ENCODE results near the gene ZNF70. TPM values are rescaled to one million over a fixed set of nuclear protein-coding genes. Genes with fewer than 3 reads are reported as not detected.

Gene ZNF70
- total and polyA plus RNA-seq, 8 donors, result 0.77 to 4.3 (median 2.4) TPM

DNA sequence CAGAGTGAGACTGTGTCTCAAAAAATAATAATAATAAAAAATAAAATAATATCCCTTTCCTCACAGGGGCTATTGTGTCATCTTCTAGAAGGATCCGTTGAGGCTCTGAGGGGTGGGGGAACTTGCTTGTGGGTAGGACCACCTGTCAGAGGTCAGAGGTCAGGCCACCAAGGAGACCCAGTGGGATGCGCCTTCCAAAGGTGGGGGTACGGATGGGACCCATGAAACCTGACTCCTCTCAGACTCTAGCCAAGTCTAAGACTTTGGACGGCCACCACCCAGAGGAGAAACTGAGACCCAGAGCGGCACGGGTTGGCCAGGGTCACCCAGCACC is 21.4 kb upstream of the ZNF70 start:
- FAIRE-seq (no peak), ATAC-seq (no peak), DNase-seq (no peak)
- Histone ChIP-seq H3K27me3 (no peaks in the 10 kb centered on the region), H3K4me1 (no peaks in the 10 kb centered on the region), H3K9me3 (no peaks in the 10 kb centered on the region), H3K36me3 (no peaks in the 10 kb centered on the region), H3K27ac (peak overlapping the region in 1 of 4 donors; percentile 27), H3K4me3 (peak overlapping the region; percentile 15 to 50 (median 30))
- 13 to 15% methylated on average over 6 of the region's 6 CpGs for WGBS, 2 donors
- TF ChIP-seq, protein P1, sequence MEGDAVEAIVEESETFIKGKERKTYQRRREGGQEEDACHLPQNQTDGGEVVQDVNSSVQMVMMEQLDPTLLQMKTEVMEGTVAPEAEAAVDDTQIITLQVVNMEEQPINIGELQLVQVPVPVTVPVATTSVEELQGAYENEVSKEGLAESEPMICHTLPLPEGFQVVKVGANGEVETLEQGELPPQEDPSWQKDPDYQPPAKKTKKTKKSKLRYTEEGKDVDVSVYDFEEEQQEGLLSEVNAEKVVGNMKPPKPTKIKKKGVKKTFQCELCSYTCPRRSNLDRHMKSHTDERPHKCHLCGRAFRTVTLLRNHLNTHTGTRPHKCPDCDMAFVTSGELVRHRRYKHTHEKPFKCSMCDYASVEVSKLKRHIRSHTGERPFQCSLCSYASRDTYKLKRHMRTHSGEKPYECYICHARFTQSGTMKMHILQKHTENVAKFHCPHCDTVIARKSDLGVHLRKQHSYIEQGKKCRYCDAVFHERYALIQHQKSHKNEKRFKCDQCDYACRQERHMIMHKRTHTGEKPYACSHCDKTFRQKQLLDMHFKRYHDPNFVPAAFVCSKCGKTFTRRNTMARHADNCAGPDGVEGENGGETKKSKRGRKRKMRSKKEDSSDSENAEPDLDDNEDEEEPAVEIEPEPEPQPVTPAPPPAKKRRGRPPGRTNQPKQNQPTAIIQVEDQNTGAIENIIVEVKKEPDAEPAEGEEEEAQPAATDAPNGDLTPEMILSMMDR (IDR thresholded peaks at IDR 0.05), result no peak
- intact Hi-C loops (cut with DNase I), result no loop called here

DNA sequence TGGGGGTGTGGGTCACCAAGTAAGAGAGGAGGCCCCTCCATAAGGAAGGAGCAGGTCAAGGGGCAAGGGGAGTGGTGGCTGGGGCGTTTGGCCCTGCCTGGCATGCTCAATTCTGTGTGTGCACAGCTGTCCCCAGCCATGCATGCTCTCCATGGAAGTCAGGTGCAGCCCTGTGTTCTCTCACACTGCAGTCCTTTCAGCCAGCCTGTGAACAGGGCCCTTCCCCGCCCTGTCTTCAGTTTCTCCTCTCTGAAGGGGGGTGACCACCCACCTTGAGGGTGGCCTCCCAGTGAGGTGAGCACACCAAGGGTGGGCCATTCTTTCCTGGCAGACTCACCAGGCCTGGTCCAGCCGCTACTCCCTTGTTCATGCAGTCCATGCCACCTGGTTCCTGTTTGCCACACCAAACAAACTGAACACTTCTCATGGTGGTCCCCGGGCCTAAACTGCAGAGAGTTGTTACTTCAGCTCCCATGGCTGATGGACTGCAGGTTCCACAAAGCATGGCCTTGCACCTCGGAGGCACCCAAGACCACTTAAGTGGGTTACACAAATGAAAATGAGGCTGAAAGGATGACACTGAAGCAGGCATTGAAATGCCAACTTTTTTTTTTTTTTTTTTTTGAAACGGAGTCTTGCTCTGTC is 18.5 kb upstream of the ZNF70 start:
- no peaks in the 10 kb centered on the region for H3K9me3 ChIP-seq
- DNase-seq, result peak in 1 of 6 donors; percentile 39
- ATAC-seq, result no peak
- no peaks in the 10 kb centered on the region for H3K27me3 ChIP-seq
- TF ChIP-seq, protein P1 (IDR thresholded peaks at IDR 0.05), result no peak
- H3K4me3 ChIP-seq, result no peak overlapping the region
- H3K27ac ChIP-seq, result no peak overlapping the region
- peaks cover 0 to 9% (median 0%) of the 10 kb centered on the region in 3 donors for H3K4me1 ChIP-seq
- FAIRE-seq, result no peak
- intact Hi-C loops (cut with DNase I), result loop anchor here in 2 of 3 donors (5.0 kb wide), 1 partner anchor 78 kb away; no protein-coding TSS in a partner anchor
- 76 to 86% methylated on average over 6 of the region's 6 CpGs for WGBS, 2 donors
- H3K36me3 ChIP-seq, result no peaks in the 10 kb centered on the region

DNA sequence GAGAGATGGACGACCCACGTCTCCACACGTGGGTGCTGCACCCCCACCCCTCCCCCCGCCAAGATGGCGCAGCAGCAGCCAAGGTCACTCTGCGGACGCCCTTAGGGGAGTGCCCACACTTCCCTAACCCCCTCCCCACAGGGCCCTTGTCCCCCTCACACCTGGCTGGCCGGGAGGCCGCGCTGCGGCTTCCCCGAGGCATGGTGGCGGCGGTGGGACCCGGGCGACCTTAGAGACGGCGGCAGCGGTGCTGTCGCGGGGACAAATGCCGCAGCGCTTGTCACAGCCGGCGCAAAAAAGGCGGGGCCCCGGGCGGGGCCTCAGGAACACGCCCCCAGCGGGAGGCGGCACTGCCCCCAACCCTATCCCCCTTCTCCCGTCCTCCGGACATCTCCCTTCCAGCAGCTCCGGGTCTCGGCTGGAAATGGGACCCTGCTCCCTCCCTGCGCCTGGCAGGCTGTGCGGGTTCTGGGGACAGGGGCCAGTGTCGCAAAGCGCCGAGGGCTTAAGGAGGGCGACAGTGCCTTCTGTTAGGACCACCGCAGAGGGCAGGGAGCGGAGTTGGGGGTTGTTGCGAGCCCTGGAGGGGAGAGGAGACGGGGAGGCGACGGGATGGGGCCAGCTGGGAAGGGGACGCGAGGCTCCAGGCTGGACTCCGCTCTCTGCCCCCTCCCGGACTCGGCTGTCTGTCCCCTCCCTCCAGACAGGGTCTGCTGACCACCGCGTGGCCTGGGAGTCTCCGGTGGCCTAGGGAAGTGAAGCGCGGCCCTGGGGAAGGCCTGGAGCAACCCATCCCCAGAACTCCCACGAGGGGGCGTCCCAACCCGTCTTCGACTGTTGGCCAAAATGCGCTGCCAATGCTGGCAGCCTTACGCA is 17.0 kb upstream of the ZNF70 start, which contains the start of gene CHCHD10:
CHCHD10 (minus strand) TSS at position 300 of the 876 bp plus-strand sequence; CDS start at position 202, 98 bp downstream.
- intact Hi-C loops (cut with DNase I), result loop anchor here in 2 of 3 donors (5.0 kb wide), 1 partner anchor 79 kb away; no protein-coding TSS in a partner anchor

DNA sequence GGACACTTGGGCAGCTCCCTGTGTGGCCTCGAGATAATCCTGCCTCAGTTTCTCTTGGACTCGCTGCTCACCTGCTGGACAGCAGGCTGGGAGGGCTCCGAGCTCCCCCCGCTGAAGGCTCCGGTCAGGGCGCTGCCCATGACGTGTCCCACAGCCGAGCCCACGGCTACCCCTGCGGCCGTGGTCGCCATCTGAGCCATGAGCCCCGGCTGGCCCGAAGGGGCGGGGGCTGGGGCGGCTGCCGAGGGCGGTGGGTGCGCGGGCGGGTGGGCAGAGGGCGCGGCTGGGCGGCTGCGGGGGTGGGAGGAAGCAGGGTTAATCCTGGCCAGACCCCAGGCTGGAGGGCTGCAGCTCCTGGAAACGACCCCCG is 16.4 kb upstream of the ZNF70 start:
- Histone ChIP-seq H3K9me3 (no peaks in the 10 kb centered on the region), H3K4me1 (peaks cover 0 to 9% (median 0%) of the 10 kb centered on the region in 3 donors), H3K27me3 (no peaks in the 10 kb centered on the region), H3K27ac (peak overlapping the region; percentile 54 to 73 (median 70)), H3K4me3 (peak overlapping the region; percentile 58 to 90 (median 77)), H3K36me3 (no peaks in the 10 kb centered on the region)
- TF ChIP-seq, protein P1 (IDR thresholded peaks at IDR 0.05), result no peak
- peak in 1 of 6 donors; percentile 46 for DNase-seq
- WGBS, 2 donors, result 5 to 9% methylated on average over 27 of the region's 27 CpGs
- no peak for FAIRE-seq
- ATAC-seq, result peak in 2 of 4 donors; percentile 6 to 8
- intact Hi-C loops (cut with DNase I), result loop anchor here in 2 of 3 donors (5.0 kb wide), 1 partner anchor 80 kb away; no protein-coding TSS in a partner anchor

More for the DNA sequence above, 17.0 kb upstream of the ZNF70 start, which contains the start of gene CHCHD10:
- H3K4me1 ChIP-seq, result peaks cover 0 to 9% (median 0%) of the 10 kb centered on the region in 3 donors
- DNase-seq, result peak; percentile 81 to 93 (median 86)
- H3K27me3 ChIP-seq, result no peaks in the 10 kb centered on the region
- H3K36me3 ChIP-seq, result no peaks in the 10 kb centered on the region
- ATAC-seq, result peak; percentile 82 to 93 (median 87)
- no peaks in the 10 kb centered on the region for H3K9me3 ChIP-seq
- H3K27ac ChIP-seq, result peak within 1 kb of the TSS; percentile 54 to 73 (median 70)
- peak within 1 kb of the TSS; percentile 58 to 90 (median 77) for H3K4me3 ChIP-seq
- WGBS, 2 donors, result 0% methylated on average over 60 to 63 of the region's 63 CpGs
- no peak for FAIRE-seq
- TF ChIP-seq, protein P1 (IDR thresholded peaks at IDR 0.05), result peak; percentile 54 to 77 (median 70)
